CD4-positive, alpha-beta memory T cell (primary cell): ENCODE measurements around the gene KLHL18. TPM values are rescaled to one million over a fixed set of nuclear protein-coding genes. Genes with fewer than 3 reads are reported as not detected.

Source experiments
- CTCF ChIA-PET: fragments of 350-600 bp; sonication (Branson Sonifier 250); formaldehyde crosslinking; loops from one replicate; lab custom pipeline; 2021; ENCODE audit warnings: inconsistent platforms; ENCODE audit not compliant: partially characterized antibody; lab: Charles Lee
- POLR2A ChIA-PET: fragments of 350-600 bp; sonication (Branson Sonifier 250); formaldehyde crosslinking; loops from one replicate; lab custom pipeline; 2021; ENCODE audit not compliant: partially characterized antibody; lab: Charles Lee
- DNase-seq, 5 donors: peaks; one replicate each; pipeline versions ENCODE4 v3.0.0 to v3.0.0-alpha.2; 2020 to 2022; ENCODE audit warnings: mixed read lengths in 1 of 5
- H3K27ac ChIP-seq: one replicate; pipeline ENCODE4 v1.7.0; 2013; ENCODE audit warnings: low read depth, low read length
- H3K27me3 ChIP-seq: 2 replicates; pipeline ENCODE4 v1.7.0; 2013; ENCODE audit warnings: mild to moderate bottlenecking, low read length, moderate library complexity; ENCODE audit not compliant: insufficient read depth
- H3K36me3 ChIP-seq: 2 replicates; pipeline ENCODE4 v1.7.0; 2013; ENCODE audit warnings: mild to moderate bottlenecking, low read length, moderate library complexity; ENCODE audit not compliant: insufficient read depth
- H3K4me1 ChIP-seq: 2 replicates; pipeline ENCODE4 v1.7.0; 2013; ENCODE audit warnings: mild to moderate bottlenecking, low read length, moderate library complexity; ENCODE audit not compliant: insufficient read depth
- H3K4me3 ChIP-seq, 2 donors: one replicate each; pipeline ENCODE4 v1.7.0; 2013; ENCODE audit warnings: low read length in 2 of 2, mild to moderate bottlenecking in 1 of 2
- H3K9me3 ChIP-seq, 2 donors: one replicate each; pipeline ENCODE4 v1.7.0; 2013; ENCODE audit warnings: low read length in 2 of 2, control low read depth in 1 of 2; ENCODE audit not compliant: control insufficient read depth in 1 of 2
- H3K27ac Mint-ChIP-seq, 7 donors: one replicate each; pipeline ENCODE4 v1.8.0; 2020 to 2021; ENCODE audit warnings: mixed read lengths in 7 of 7, mild to moderate bottlenecking in 6 of 7, inconsistent platforms in 3 of 7, moderate library complexity in 3 of 7
- H3K27me3 Mint-ChIP-seq, 2 donors: one replicate each; pipeline ENCODE4 v1.8.0; 2020 to 2021; ENCODE audit warnings: mixed read lengths in 2 of 2
- H3K36me3 Mint-ChIP-seq, 2 donors: one replicate each; pipeline ENCODE4 v1.8.0; 2020 to 2021; ENCODE audit warnings: mixed read lengths in 2 of 2, inconsistent platforms in 1 of 2, mild to moderate bottlenecking in 1 of 2
- H3K4me1 Mint-ChIP-seq, 4 donors: one replicate each; pipeline ENCODE4 v1.8.0; 2020 to 2021; ENCODE audit warnings: mixed read lengths in 4 of 4, mild to moderate bottlenecking in 1 of 4
- H3K4me3 Mint-ChIP-seq, 8 donors: one replicate each; pipeline ENCODE4 v1.8.0; 2020 to 2021; ENCODE audit warnings: mixed read lengths in 8 of 8, mild to moderate bottlenecking in 7 of 8, moderate library complexity in 6 of 8, inconsistent platforms in 3 of 8
- H3K9me3 Mint-ChIP-seq, 8 donors: one replicate each; pipeline ENCODE4 v1.8.0; 2020 to 2021; ENCODE audit warnings: mixed read lengths in 8 of 8, mild to moderate bottlenecking in 5 of 8, inconsistent platforms in 3 of 8, moderate library complexity in 1 of 8
- intact Hi-C: fragments of 100-400 bp; cut with micrococcal nuclease; formaldehyde crosslinking; loops from one replicate; pipeline ENCODE4 v1.15.1; 2023
- polyA plus RNA-seq, 2 donors: library from polyadenylated mRNA; unstranded; fragments of 300-500 nt; fragmentation: Illumina TruSeq; gene quantifications; one replicate each; pipeline ENCODE4 v1.2.3, GENCODE V29; 2021
- total RNA-seq, 2 experiments: library from RNA; stranded (reverse); gene quantifications; one replicate each; pipeline ENCODE4 v1.2.3, GENCODE V29; 2021

KLHL18 gene
- total RNA-seq (10 to 100 TPM; 21.8 to 26.7 TPM), polyA plus RNA-seq (10 to 100 TPM; 17.0 to 19.8 TPM)

DNA sequence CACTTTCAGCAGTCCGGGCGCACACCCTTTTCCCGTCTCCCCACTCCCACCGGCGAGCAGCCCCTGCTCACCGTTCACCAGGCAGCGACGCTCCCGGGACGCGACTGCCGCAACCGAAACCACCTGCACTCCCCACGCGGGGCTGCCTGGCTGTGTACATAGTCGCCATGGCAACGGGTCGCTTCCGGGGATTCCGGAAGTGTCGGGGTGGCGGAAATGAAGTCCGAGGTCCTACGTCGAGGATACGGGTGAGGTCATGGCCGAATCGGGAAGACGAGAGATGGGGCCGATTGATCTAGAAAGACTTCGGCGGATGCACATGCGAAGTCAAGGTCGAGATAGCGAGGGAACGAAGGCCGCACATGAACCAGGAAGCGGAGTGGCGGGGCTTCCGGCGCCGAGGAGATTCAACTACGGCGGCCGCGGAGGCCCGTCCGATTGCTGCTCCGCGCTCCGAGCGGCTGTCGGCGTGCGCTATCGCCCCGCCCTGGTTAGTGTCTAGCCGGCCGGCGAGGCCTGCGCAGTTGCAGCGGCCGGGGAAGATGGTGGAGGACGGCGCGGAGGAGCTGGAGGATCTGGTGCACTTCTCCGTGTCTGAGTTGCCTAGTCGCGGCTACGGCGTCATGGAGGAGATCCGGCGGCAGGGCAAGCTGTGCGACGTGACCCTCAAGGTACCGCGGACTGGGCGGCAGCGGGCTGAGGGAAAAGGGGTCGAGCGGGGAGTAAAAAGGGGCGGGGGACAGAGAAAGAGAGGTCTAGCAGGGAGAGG is at the start of gene KLHL18, which contains the start of gene KIF9:
Gene KLHL18, plus strand, starts transcription at position 521 of the 769 bp plus-strand sequence. Its CDS starts 22 bp downstream, at position 543.
Gene KIF9, minus strand, starts transcription at position 376 of the 769 bp plus-strand sequence. CDS start 5,425 bp downstream, outside the sequence.
- Mint-ChIP-seq H3K36me3 (peaks cover 0 to 26% of the 10 kb centered on the region in 2 donors), H3K27ac (peak within 1 kb of the TSS; percentile 98 to 100 (median 100)), H3K4me1 (peaks cover 19 to 54% (median 38%) of the 10 kb centered on the region in 4 donors), H3K9me3 (peaks cover 0 to 4% (median 0%) of the 10 kb centered on the region in 8 donors), H3K4me3 (peak within 1 kb of the TSS; percentile 95 to 100 (median 98)), H3K27me3 (no peaks in the 10 kb centered on the region)
- peaks cover 40% of the 10 kb centered on the region for H3K4me1 ChIP-seq
- DNase-seq: peak; percentile 97 to 98 (median 98)
- H3K36me3 ChIP-seq: no peaks in the 10 kb centered on the region
- no peaks in the 10 kb centered on the region for H3K9me3 ChIP-seq
- intact Hi-C loops: loop anchor here (1.0 to 5.0 kb wide), 5 partner anchors 98 to 306 kb away; partner anchors contain the start of genes CCDC12, ELP6 and SETD2
- H3K27ac ChIP-seq: peak within 1 kb of the TSS; percentile 95
- no peaks in the 10 kb centered on the region for H3K27me3 ChIP-seq
- ChIA-PET CTCF (interaction anchor here (0.6 to 2.7 kb wide), 4 partner anchors 9 to 365 kb away, joined by 3 to 7 read pairs (median 5); partner anchors contain the start of gene SETD2), POLR2A (interaction anchor here (0.5 to 3.2 kb wide), 9 partner anchors 8 to 295 kb away, joined by 3 to 27 read pairs (median 5); partner anchors contain the start of genes PTPN23 and SETD2)
- peak within 1 kb of the TSS; percentile 94 to 99 for H3K4me3 ChIP-seq

DNA sequence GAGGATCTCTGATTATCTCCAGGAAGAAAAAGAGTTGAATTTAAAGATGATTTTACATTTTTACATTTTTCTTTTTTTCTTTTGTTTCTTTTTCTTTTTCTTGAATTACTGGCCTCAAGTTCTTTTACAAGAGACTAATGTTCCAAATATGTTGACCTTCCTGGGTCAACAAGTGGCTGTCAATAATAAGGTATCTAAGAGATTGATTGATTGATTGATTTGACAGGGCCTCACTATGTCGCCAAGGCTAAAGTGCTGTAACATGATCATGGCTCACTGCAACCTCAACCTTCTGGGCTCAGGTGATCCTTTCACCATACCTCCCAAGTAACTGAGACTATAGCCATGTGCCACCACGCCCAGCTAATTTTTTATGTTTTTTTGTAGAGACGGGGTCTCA is 44.7 kb upstream of the KLHL18 start:
- POLR2A ChIA-PET: no interaction called here
- Mint-ChIP-seq H3K4me1 (no peaks in the 10 kb centered on the region), H3K36me3 (no peaks in the 10 kb centered on the region), H3K4me3 (no peak overlapping the region), H3K27ac (no peak overlapping the region), H3K27me3 (no peaks in the 10 kb centered on the region), H3K9me3 (no peaks in the 10 kb centered on the region)
- no peak for DNase-seq
- Histone ChIP-seq H3K4me1 (no peaks in the 10 kb centered on the region), H3K9me3 (no peaks in the 10 kb centered on the region), H3K27me3 (no peaks in the 10 kb centered on the region), H3K4me3 (no peak overlapping the region), H3K36me3 (no peaks in the 10 kb centered on the region), H3K27ac (no peak overlapping the region)
- CTCF ChIA-PET: no interaction called here
- intact Hi-C loops: no loop called here

DNA sequence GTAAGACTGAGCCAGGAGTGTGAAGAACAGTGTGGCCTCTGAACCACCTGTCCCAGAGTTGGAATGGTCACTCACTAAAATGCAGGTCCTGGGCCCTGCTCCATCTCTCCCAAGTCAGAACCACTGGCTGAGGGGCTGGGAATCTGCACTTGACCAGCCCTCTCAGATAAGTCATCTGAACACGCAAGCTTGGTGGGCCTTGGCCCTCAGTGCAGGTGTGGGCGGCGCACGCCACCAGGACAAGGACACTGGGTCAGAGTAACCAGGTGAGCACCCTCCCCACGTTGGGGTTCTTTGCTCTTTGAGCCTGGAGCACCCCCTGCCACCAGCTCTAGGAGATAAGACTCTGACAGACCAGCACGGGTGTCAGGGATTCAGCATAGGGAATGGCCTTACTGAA is 42.8 kb upstream of the KLHL18 start:
- ChIA-PET CTCF (no interaction called here), POLR2A (no interaction called here)
- Mint-ChIP-seq H3K27me3 (no peaks in the 10 kb centered on the region), H3K9me3 (no peaks in the 10 kb centered on the region), H3K4me3 (no peak overlapping the region), H3K27ac (peak overlapping the region in 1 of 7 donors; percentile 13), H3K36me3 (no peaks in the 10 kb centered on the region), H3K4me1 (no peaks in the 10 kb centered on the region)
- H3K9me3 ChIP-seq: no peaks in the 10 kb centered on the region
- H3K27ac ChIP-seq: no peak overlapping the region
- H3K4me3 ChIP-seq: no peak overlapping the region
- intact Hi-C loops: no loop called here
- no peaks in the 10 kb centered on the region for H3K4me1 ChIP-seq
- DNase-seq: no peak
- no peaks in the 10 kb centered on the region for H3K36me3 ChIP-seq
- H3K27me3 ChIP-seq: no peaks in the 10 kb centered on the region

DNA sequence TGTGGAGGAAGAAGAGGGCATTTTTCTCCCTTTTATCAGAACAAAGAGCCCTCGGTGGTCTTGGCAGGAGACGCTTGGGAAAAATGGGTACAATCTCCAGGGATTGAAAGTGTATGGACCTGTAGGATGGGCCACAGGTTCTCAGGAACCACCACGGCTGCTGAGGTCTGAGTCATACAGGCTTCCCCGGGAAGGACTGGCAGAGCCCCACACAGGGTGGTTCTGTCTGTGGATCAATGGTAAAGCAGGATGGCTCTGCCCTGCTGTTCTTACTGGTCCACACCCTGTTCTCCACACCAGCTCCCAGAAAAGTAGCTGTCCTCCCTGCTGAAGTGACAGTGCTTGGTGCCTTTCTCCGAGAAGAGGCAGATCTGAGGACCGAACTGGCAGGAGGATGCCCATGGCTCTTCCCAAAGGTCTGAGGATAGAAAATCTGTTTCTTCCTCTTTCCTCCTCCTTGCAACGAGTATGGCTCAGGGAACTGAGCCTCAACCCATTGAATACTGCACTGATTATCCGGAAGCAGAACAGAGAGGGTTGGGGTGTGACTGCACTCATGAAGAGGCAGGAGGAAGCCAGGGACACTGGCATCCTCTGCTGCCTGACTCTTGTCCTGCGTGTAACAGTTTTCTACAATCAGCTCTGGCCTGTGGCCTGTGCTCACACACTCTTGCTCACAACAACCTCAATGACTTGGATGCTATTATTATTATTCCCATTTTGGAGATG is 39.2 kb upstream of the KLHL18 start:
- no peak for DNase-seq
- Histone ChIP-seq H3K9me3 (no peaks in the 10 kb centered on the region), H3K4me3 (no peak overlapping the region), H3K4me1 (no peaks in the 10 kb centered on the region), H3K27me3 (no peaks in the 10 kb centered on the region), H3K36me3 (no peaks in the 10 kb centered on the region), H3K27ac (no peak overlapping the region)
- Mint-ChIP-seq H3K27me3 (no peaks in the 10 kb centered on the region), H3K4me1 (no peaks in the 10 kb centered on the region), H3K4me3 (no peak overlapping the region), H3K36me3 (no peaks in the 10 kb centered on the region), H3K27ac (peak overlapping the region in 1 of 7 donors; percentile 37), H3K9me3 (no peaks in the 10 kb centered on the region)
- POLR2A ChIA-PET: no interaction called here
- intact Hi-C loops: no loop called here
- CTCF ChIA-PET: interaction anchor here (1.0 to 1.3 kb wide), 2 partner anchors 11 to 135 kb away, joined by 3 read pairs; no protein-coding TSS in a partner anchor

DNA sequence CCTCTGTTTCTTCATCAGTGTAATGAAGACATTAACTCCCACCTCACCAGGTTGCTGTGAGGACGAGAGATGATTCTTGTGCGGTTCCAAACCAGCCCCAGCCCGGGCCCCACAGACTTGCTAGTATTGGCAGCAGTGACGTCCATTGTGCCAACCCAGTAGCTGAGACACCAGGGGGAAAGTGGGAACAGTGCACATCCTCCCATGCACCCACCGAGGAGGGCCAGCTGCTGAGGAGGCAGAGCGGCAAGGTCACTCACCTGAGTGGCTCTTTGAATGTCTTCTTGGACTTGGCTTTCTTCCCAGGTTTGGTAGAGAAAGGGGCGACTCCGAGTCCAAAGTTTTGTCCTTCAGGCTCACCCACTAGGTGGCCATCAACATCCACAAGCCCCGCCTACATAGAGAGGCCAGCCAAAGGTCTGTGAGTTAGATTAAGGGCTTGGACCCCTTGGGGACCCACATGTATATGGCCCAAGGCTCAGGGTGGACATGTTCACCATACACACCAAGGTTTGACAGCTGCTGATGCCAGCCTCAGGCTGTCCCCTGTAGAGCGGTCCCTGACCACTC is 38.1 kb upstream of the KLHL18 start:
- ChIA-PET CTCF (interaction anchor here (1.3 kb wide), 1 partner anchor 10 kb away, joined by 3 read pairs; no protein-coding TSS in a partner anchor), POLR2A (no interaction called here)
- H3K4me3 Mint-ChIP-seq: no peak overlapping the region
- H3K27ac ChIP-seq: no peak overlapping the region
- H3K36me3 ChIP-seq: no peaks in the 10 kb centered on the region
- no peaks in the 10 kb centered on the region for H3K4me1 Mint-ChIP-seq
- no peaks in the 10 kb centered on the region for H3K36me3 Mint-ChIP-seq
- no peaks in the 10 kb centered on the region for H3K27me3 Mint-ChIP-seq
- DNase-seq: no peak
- H3K9me3 ChIP-seq: no peaks in the 10 kb centered on the region
- no peak overlapping the region for H3K27ac Mint-ChIP-seq
- intact Hi-C loops: no loop called here
- H3K27me3 ChIP-seq: no peaks in the 10 kb centered on the region
- H3K9me3 Mint-ChIP-seq: no peaks in the 10 kb centered on the region
- H3K4me1 ChIP-seq: no peaks in the 10 kb centered on the region
- no peak overlapping the region for H3K4me3 ChIP-seq

DNA sequence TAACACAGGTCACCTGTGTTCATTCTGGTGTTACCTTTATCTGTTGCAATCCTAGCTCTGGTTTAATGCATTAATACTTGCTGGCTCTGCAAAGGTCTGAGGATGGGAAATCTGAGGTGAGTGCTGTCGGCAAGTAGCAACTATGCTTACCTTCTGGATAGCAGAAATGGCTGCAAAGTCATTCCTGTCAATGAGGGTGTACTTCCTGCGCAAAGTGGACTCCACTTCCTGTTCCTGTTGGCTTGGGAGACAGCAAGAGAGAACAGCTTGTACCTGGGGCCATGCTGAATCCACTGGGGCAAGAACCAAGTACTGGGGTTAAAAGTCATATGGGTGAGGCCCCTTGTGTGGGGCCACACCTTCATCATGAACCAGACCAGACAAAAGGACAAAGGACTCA is 37.5 kb upstream of the KLHL18 start:
- Mint-ChIP-seq H3K9me3 (no peaks in the 10 kb centered on the region), H3K4me1 (no peaks in the 10 kb centered on the region), H3K27me3 (no peaks in the 10 kb centered on the region), H3K4me3 (no peak overlapping the region), H3K27ac (no peak overlapping the region), H3K36me3 (no peaks in the 10 kb centered on the region)
- intact Hi-C loops: no loop called here
- no peaks in the 10 kb centered on the region for H3K27me3 ChIP-seq
- ChIA-PET CTCF (no interaction called here), POLR2A (no interaction called here)
- no peaks in the 10 kb centered on the region for H3K4me1 ChIP-seq
- DNase-seq: no peak
- no peak overlapping the region for H3K4me3 ChIP-seq
- no peak overlapping the region for H3K27ac ChIP-seq
- H3K36me3 ChIP-seq: no peaks in the 10 kb centered on the region
- no peaks in the 10 kb centered on the region for H3K9me3 ChIP-seq
